AG04449 (cell line): Measurements from ENCODE around the gene TPD52L1.

Experiments
- CTCF ChIA-PET: fragments of 350-600 bp; formaldehyde crosslinking; extraction: SDS; loops from one replicate; lab custom pipeline; 2021; ENCODE audit warnings: antibody characterized with exemption; lab: Yijun Ruan, JAX
- POLR2A ChIA-PET: fragments of 400-600, 350-600 bp; formaldehyde crosslinking; extraction: SDS; loops from one replicate; lab custom pipeline; 2020; ENCODE audit warnings: antibody characterized with exemption, inconsistent platforms; lab: Yijun Ruan, JAX
- DNase-seq: peaks from one replicate; pipeline ENCODE4 v3.0.0-alpha.2; 2010; ENCODE audit warnings: low read depth, low spot score
- H3K4me3 ChIP-seq: 2 replicates; pipeline ENCODE4 v1.5.1; 2011; ENCODE audit warnings: low read depth, mild to moderate bottlenecking, control low read depth, low read length
- CTCF ChIP-seq: IDR thresholded peaks from one replicate; pipeline ENCODE4 v1.5.1; 2011; ENCODE audit warnings: mild to moderate bottlenecking, moderate library complexity, low read length, control low read depth, inconsistent platforms; ENCODE audit not compliant: insufficient read depth; ENCODE audit errors: missing control alignments

Gene TPD52L1

GRCh38 chr6:125312478-125312877 lies 158.9 kb downstream of the TPD52L1 start:
- no peak for TF ChIP-seq CTCF
- ChIA-PET POLR2A (no interaction called here), CTCF (interaction anchor here (1.0 to 13.1 kb wide), 22 partner anchors 8 to 673 kb away, joined by 3 to 488 read pairs (median 12); partner anchors contain the start of genes HDDC2, HEY2, HINT3 and NCOA7)
- no peak overlapping the region for H3K4me3 ChIP-seq
- DNase-seq, result no peak

GRCh38 chr6:125312950-125313349 lies 159.4 kb downstream of the TPD52L1 start:
- ChIA-PET CTCF (interaction anchor here (1.2 to 13.1 kb wide), 13 partner anchors 8 to 661 kb away, joined by 3 to 488 read pairs (median 9); partner anchors contain the start of genes HDDC2, HEY2 and TPD52L1), POLR2A (no interaction called here)
- no peak for DNase-seq
- TF ChIP-seq CTCF, result no peak
- H3K4me3 ChIP-seq, result no peak overlapping the region
